Tibial nerve (tissue), 4 donors: ENCODE results near the gene CLIP4. TPM values are rescaled to one million over a fixed set of nuclear protein-coding genes. Genes with fewer than 3 reads are reported as not detected.

Source experiments
- DNase-seq, 2 donors: peaks; one replicate each; pipeline ENCODE4 v3.0.0-alpha.2; 2019; ENCODE audit warnings: low spot score in 2 of 2
- H3K27ac ChIP-seq, 4 donors: fragments of 200-600 bp; sonication (generic) in 3 of 4; one replicate each; pipeline ENCODE4 v1.5.1; 2017 to 2019; ENCODE audit warnings: mild to moderate bottlenecking in 1 of 4
- H3K27me3 ChIP-seq, 2 donors: fragments of 200-600 bp; sonication (generic) in 1 of 2; one replicate each; pipeline versions ENCODE4 v1.5.1 to v1.6.0; 2017 to 2019
- H3K36me3 ChIP-seq, 3 donors: fragments of 200-600 bp; sonication (generic); one replicate each; pipeline ENCODE4 v1.5.1; 2018 to 2019
- H3K4me1 ChIP-seq, 4 donors: fragments of 200-600 bp; sonication (generic) in 3 of 4; one replicate each; pipeline ENCODE4 v1.5.1; 2017 to 2019
- H3K4me3 ChIP-seq, 4 donors: fragments of 200-600 bp; sonication (generic) in 3 of 4; one replicate each; pipeline ENCODE4 v1.5.1; 2017 to 2019; ENCODE audit warnings: mild to moderate bottlenecking in 1 of 4, moderate library complexity in 1 of 4
- H3K9me3 ChIP-seq, 4 donors: fragments of 200-600 bp; sonication (generic) in 3 of 4; one replicate each; pipeline ENCODE4 v1.5.1; 2017 to 2019
- CTCF ChIP-seq, 5 experiments: fragments of 200-600 bp in 3 of 5; fragments of 450-650 bp in 2 of 5; sonication (generic) in 3 of 5; IDR thresholded peaks; one replicate each; pipeline ENCODE4 v1.5.1; 2016 to 2019; ENCODE audit warnings: antibody characterized with exemption in 5 of 5, mild to moderate bottlenecking in 3 of 5, moderate library complexity in 2 of 5
- EP300 ChIP-seq, 2 donors: sonication (generic); formaldehyde crosslinking; IDR thresholded peaks; one replicate each; pipeline ENCODE4 v1.6.1; 2017; ENCODE audit warnings: antibody characterized with exemption in 2 of 2, mild to moderate bottlenecking in 1 of 2
- POLR2A ChIP-seq, 2 donors: fragments of 450-650 bp; IDR thresholded peaks; one replicate each; pipeline ENCODE4 v1.6.1; 2017; ENCODE audit warnings: antibody characterized with exemption in 2 of 2, mild to moderate bottlenecking in 2 of 2, moderate library complexity in 2 of 2
- WGBS, 2 donors: methylation state at CpG; one replicate each; pipeline ENCODE4 v1.1.5; 2018; 5-methylcytosine and 5-hydroxymethylcytosine counted together
- total RNA-seq, 4 donors: library from RNA; depleted of rRNA; stranded (reverse); fragments of >200 nt; gene quantifications; one replicate each; pipeline ENCODE4 v1.1.0, GENCODE V29; 2016

Gene CLIP4
- total RNA-seq, 4 donors from 2014 or later: 71.4 to 98.6 (median 91.2) TPM

DNA sequence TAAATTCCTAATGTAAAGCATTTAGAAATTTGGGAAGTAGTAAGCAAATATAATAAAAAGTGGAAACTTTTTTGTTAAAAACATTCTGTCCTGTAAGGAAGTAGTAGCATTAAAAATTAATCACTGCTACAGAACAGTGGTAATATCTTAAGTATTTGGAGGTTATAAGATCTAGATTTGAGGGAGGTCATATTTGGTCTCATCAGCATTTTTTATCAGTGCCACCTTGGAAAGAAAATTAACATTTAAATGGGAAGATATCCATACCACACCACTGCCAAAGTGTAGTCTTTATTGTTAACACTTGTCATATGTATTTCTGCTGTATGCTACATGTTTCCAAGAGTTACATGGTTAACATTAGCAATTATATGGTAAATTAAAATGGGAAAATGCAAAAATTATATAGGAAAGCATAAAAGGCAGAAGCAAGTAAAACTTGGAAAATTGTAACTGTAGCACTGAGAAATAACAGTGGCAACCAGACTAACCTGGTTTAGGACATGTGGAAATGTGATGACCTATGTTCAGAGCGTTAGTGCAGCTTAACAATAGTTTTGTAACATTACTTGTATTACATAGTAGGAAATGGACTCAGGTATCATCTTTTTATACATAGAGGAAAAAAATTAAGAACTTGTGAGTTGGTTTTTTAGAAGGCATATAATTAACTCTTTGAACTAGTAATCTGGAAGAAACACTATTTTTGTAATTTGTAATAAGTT, 47.2 kb downstream of the CLIP4 start:
- H3K36me3 ChIP-seq: peaks cover 0 to 69% (median 0%) of the 10 kb centered on the region in 3 donors
- WGBS, 2 donors: 80 to 87% methylated on average over 1 of the region's 1 CpG

GRCh38 chr2:29164091-29164846, 49.1 kb downstream of the CLIP4 start:
- WGBS, 2 donors: 82 to 84% methylated on average over 5 of the region's 5 CpGs
- peaks cover 0 to 70% (median 0%) of the 10 kb centered on the region in 3 donors for H3K36me3 ChIP-seq

More for the DNA sequence above, 47.2 kb downstream of the CLIP4 start:
- TF ChIP-seq EP300 (IDR thresholded peaks at IDR 0.05): no peak
- TF ChIP-seq CTCF (IDR thresholded peaks at IDR 0.05): no peak
- TF ChIP-seq POLR2A (IDR thresholded peaks at IDR 0.05): no peak
- Histone ChIP-seq H3K9me3 (no peaks in the 10 kb centered on the region), H3K27ac (no peak overlapping the region), H3K27me3 (no peaks in the 10 kb centered on the region), H3K4me1 (peaks cover 0 to 5% (median 0%) of the 10 kb centered on the region in 4 donors), H3K4me3 (no peak overlapping the region)
- DNase-seq: no peak

DNA sequence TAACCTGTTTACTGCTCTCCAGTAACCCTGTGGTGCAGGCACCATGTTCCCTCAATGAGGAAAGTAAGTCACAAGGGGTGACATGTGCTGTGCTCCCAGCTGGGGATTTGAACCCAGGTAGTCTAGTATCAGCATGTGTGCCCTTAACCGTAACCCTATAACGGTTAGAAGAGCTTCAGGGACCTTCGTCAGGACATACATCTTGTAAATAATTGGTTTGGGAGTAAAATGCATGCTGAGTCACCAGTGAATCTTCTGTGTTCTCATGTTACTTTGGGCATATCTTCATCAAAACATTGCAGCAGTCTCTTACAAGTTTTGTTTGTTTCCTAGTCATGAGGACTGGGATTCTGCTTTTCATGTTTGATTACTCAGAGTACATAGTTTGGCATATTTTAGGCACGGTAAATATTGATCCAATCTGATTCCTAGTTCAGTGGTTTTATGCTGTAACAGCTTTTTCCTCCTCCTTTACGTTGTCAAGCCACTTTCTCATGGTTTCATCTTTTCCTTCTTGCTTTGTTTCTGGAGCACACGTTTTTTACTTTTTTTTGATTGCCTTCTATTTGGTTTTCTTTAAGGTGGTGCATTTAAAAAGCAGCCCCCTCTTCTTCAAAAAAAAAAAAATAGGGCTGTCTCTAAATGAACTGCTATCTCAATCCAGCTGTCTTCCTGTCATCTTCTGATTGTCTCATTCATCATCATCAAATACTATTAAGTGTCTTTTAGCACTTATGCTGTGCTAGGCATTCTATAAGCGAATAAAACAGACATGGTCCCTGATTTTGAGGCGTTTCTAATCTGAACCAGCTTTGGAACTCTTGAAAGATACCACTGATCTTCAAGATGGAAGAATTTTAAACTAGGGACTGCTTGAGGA, 50.4 kb downstream of the CLIP4 start:
- peaks cover 0 to 72% (median 0%) of the 10 kb centered on the region in 3 donors for H3K36me3 ChIP-seq
- no peak overlapping the region for H3K4me3 ChIP-seq
- H3K4me1 ChIP-seq: peaks cover 0 to 5% (median 0%) of the 10 kb centered on the region in 4 donors
- TF ChIP-seq EP300 (IDR thresholded peaks at IDR 0.05): no peak
- TF ChIP-seq POLR2A (IDR thresholded peaks at IDR 0.05): no peak
- TF ChIP-seq CTCF (IDR thresholded peaks at IDR 0.05): no peak
- WGBS, 2 donors: 62 to 70% methylated on average over 8 of the region's 8 CpGs
- no peaks in the 10 kb centered on the region for H3K27me3 ChIP-seq
- H3K9me3 ChIP-seq: no peaks in the 10 kb centered on the region
- H3K27ac ChIP-seq: no peak overlapping the region
- no peak for DNase-seq

More at GRCh38 chr2:29164091-29164846, 49.1 kb downstream of the CLIP4 start:
- Histone ChIP-seq H3K27ac (peak overlapping the region in 1 of 4 donors; percentile 17), H3K9me3 (no peaks in the 10 kb centered on the region), H3K27me3 (no peaks in the 10 kb centered on the region), H3K4me3 (no peak overlapping the region), H3K4me1 (peaks cover 0 to 5% (median 0%) of the 10 kb centered on the region in 4 donors)
- no peak for DNase-seq
- TF ChIP-seq EP300 (IDR thresholded peaks at IDR 0.05): no peak
- TF ChIP-seq CTCF (IDR thresholded peaks at IDR 0.05): no peak
- no peak for TF ChIP-seq POLR2A (IDR thresholded peaks at IDR 0.05)

DNA sequence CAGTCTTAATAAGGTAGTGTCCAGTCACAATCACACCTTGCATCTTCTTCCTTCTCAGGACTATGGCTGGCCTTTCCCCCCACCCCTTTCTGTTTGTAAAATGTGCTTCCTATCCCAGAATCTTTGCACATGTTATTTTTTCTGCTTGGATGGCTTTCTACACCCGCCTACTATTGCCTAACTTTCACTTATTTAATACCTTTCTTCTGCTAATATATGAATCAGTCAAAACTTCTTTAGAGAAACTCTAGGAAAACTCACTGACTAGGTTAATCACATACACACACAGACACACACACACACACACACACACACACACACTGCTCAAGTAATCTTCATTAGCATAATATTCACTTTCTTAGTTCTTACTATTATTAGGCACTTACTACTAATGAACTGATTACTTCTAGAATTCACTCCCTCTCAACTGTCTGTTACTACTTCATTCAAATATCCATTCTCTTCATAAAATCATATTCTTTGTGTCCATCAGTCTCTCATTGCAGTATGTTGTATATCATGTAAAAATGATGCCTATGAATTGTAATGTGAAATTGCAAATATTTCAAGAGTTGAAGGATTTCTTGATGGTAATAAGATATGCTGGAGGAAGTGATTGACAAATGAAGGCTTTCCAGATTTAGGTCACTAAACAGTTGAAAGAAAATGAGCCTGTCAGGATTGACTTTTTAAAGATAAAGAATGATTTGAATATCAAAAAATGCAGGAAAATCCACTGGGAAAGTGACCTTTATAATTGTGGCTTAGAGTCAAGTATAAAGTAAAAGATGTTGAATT, 51.2 kb downstream of the CLIP4 start:
- peaks cover 0 to 68% (median 0%) of the 10 kb centered on the region in 3 donors for H3K36me3 ChIP-seq
- H3K4me1 ChIP-seq: peaks cover 0 to 5% (median 0%) of the 10 kb centered on the region in 4 donors
- no peaks in the 10 kb centered on the region for H3K27me3 ChIP-seq
- H3K4me3 ChIP-seq: no peak overlapping the region
- no peak for TF ChIP-seq CTCF (IDR thresholded peaks at IDR 0.05)
- TF ChIP-seq EP300 (IDR thresholded peaks at IDR 0.05): no peak
- no peak for TF ChIP-seq POLR2A (IDR thresholded peaks at IDR 0.05)
- DNase-seq: no peak
- no peaks in the 10 kb centered on the region for H3K9me3 ChIP-seq
- no peak overlapping the region for H3K27ac ChIP-seq
- 73 to 92% methylated on average over 1 of the region's 1 CpG for WGBS, 2 donors
